Lower lobe of right lung (tissue), 2 donors: ENCODE data around the gene KRT40. TPM values are rescaled to one million over a fixed set of nuclear protein-coding genes. Genes with fewer than 3 reads are reported as not detected.

Experiments used
- ATAC-seq, 2 donors: fragments of 200-7000 bp; cut with Tn5 transposase; one replicate each; pipeline ENCODE4 v1.9.1; 2020 to 2022; ENCODE audit warnings: mild to moderate bottlenecking in 2 of 2, moderate library complexity in 2 of 2
- DNase-seq: peaks from one replicate; pipeline ENCODE4 v3.0.0-alpha.2; 2020
- H3K27ac ChIP-seq: fragments of 200-600 bp; one replicate; pipeline ENCODE4 v1.8.0; 2022
- H3K27me3 ChIP-seq: fragments of 200-600 bp; one replicate; pipeline ENCODE4 v1.8.0; 2022; ENCODE audit warnings: low read depth
- H3K36me3 ChIP-seq: fragments of 200-600 bp; one replicate; pipeline ENCODE4 v1.8.0; 2022; ENCODE audit warnings: mild to moderate bottlenecking
- H3K4me1 ChIP-seq: fragments of 200-600 bp; one replicate; pipeline ENCODE4 v1.8.0; 2022
- H3K4me3 ChIP-seq: fragments of 200-600 bp; one replicate; pipeline ENCODE4 v1.8.0; 2022; ENCODE audit warnings: mild to moderate bottlenecking
- H3K9me3 ChIP-seq: fragments of 200-600 bp; one replicate; pipeline ENCODE4 v1.8.0; 2022
- CTCF ChIP-seq: fragments of 200-600 bp; IDR thresholded peaks from one replicate; pipeline ENCODE4 v1.8.0; 2022; ENCODE audit warnings: antibody characterized with exemption, mild to moderate bottlenecking
- intact Hi-C: fragments of 100-400 bp; cut with DNase I; formaldehyde crosslinking; loops from one replicate; pipeline ENCODE4 v1.11.0; 2022
- total RNA-seq: library from RNA; stranded (reverse); fragmentation: NEBNext Ultra II Directional; extraction: Animal tissue kit (Norgen Biotek cat#: 25700); gene quantifications from one replicate; pipeline ENCODE4 v1.2.1, GENCODE V29; 2021
- donor health status: DM: no; HTN: yes; CAD: no; lungs with severe emphysema.

Gene KRT40
- total RNA-seq, 1 donor from 2014 or later: 0.27 TPM

GRCh38 chr17:41019415-41019814 lies 35.3 kb upstream of the KRT40 start:
- no peak for ATAC-seq
- Histone ChIP-seq H3K36me3 (no peaks in the 10 kb centered on the region), H3K4me3 (no peak overlapping the region), H3K4me1 (no peaks in the 10 kb centered on the region), H3K27me3 (no peaks in the 10 kb centered on the region), H3K9me3 (no peaks in the 10 kb centered on the region), H3K27ac (no peak overlapping the region)
- TF ChIP-seq CTCF: no peak
- no peak for DNase-seq
- intact Hi-C loops: no loop called here

- ATAC-seq: no peak
- intact Hi-C loops: no loop called here
- no peak for TF ChIP-seq CTCF
- Histone ChIP-seq H3K4me3 (no peak overlapping the region), H3K9me3 (no peaks in the 10 kb centered on the region), H3K27ac (no peak overlapping the region), H3K4me1 (no peaks in the 10 kb centered on the region), H3K36me3 (no peaks in the 10 kb centered on the region), H3K27me3 (no peaks in the 10 kb centered on the region)
- no peak for DNase-seq
These were observed 34.4 kb upstream of the KRT40 start for GRCh38 chr17:41018541-41018940.

- Histone ChIP-seq H3K27ac (no peak overlapping the region), H3K4me3 (no peak overlapping the region), H3K4me1 (no peaks in the 10 kb centered on the region), H3K9me3 (no peaks in the 10 kb centered on the region), H3K27me3 (no peaks in the 10 kb centered on the region), H3K36me3 (no peaks in the 10 kb centered on the region)
- DNase-seq (no peak), ATAC-seq (no peak)
- intact Hi-C loops: no loop called here
- TF ChIP-seq CTCF: no peak
These were observed 32.6 kb upstream of the KRT40 start for GRCh38 chr17:41016578-41017215.

- DNase-seq (no peak), ATAC-seq (no peak)
- intact Hi-C loops: no loop called here
- H3K9me3 ChIP-seq: no peaks in the 10 kb centered on the region
- H3K4me1 ChIP-seq: no peaks in the 10 kb centered on the region
- TF ChIP-seq CTCF: no peak
- H3K27ac ChIP-seq: no peak overlapping the region
- no peaks in the 10 kb centered on the region for H3K36me3 ChIP-seq
- H3K4me3 ChIP-seq: no peak overlapping the region
- H3K27me3 ChIP-seq: no peaks in the 10 kb centered on the region
These were observed 31.3 kb upstream of the KRT40 start for GRCh38 chr17:41015454-41015853.

GRCh38 chr17:41013606-41014005 lies 29.5 kb upstream of the KRT40 start:
- Histone ChIP-seq H3K9me3 (no peaks in the 10 kb centered on the region), H3K36me3 (no peaks in the 10 kb centered on the region), H3K4me3 (no peak overlapping the region), H3K4me1 (no peaks in the 10 kb centered on the region), H3K27me3 (no peaks in the 10 kb centered on the region), H3K27ac (no peak overlapping the region)
- DNase-seq (no peak), ATAC-seq (no peak)
- no peak for TF ChIP-seq CTCF
- intact Hi-C loops: no loop called here
